K562 (cell line): Measurements from ENCODE around the gene TENM4. TPM values are rescaled to one million over a fixed set of nuclear protein-coding genes. Genes with fewer than 3 reads are reported as not detected.

ENCODE experiments used
- ATAC-seq: fragments of 200-7000 bp; cut with Tn5 transposase; 3 replicates; pipeline ENCODE4 v1.9.1; 2020; ENCODE audit warnings: moderate library complexity
- BruUV-seq: library from RNA; stranded (reverse); fragments of 400-500 nt; replicated peaks from 2 replicates; lab custom pipeline; 2021; lab: Mats Ljungman, UMichigan
- CTCF ChIA-PET: fragments of 300-600 bp; formaldehyde crosslinking; extraction: SDS; loops from one replicate; lab custom pipeline; 2021; ENCODE audit warnings: low intra/inter-chr PET ratio; lab: Yijun Ruan, JAX
- POLR2A ChIA-PET: fragments of 300-600, 350-650 bp; sonication (Branson Sonifier 250); formaldehyde crosslinking; extraction: SDS; loops from one replicate; lab custom pipeline; 2021; ENCODE audit warnings: antibody characterized with exemption, inconsistent platforms; lab: Yijun Ruan, JAX
- DNase-seq, 4 experiments: peaks; one replicate each; pipeline versions ENCODE4 v3.0.0 to v3.0.0-alpha.2; 2011 to 2018; ENCODE audit warnings: low spot score in 3 of 4, mixed read lengths in 3 of 4; ENCODE audit errors: extremely low read depth in 1 of 4
- FAIRE-seq: peaks from 2 replicates; lab custom pipeline; 2011; peaks lifted over from hg19 to GRCh38; lab: Jason Lieb, UNC
- H2AFZ ChIP-seq: 2 replicates; pipeline ENCODE4 v1.6.0; 2011; ENCODE audit warnings: low read depth, low read length, control low read depth, inconsistent platforms
- H3K27ac ChIP-seq: fragments of 200-600 bp; 3 replicates; pipeline ENCODE4 v1.8.0; 2011; ENCODE audit warnings: low read depth, mild to moderate bottlenecking, control low read depth, inconsistent platforms, low read length, moderate library complexity, mixed read lengths; ENCODE audit errors: extremely low read depth
- H3K27me3 ChIP-seq, 2 experiments: fragments of 300-600 bp in 1 of 2; 2 replicates in 1 of 2; 3 replicates in 1 of 2; pipeline versions ENCODE4 v1.6.0 to v1.8.0; 2011; ENCODE audit warnings: inconsistent platforms in 2 of 2, low read length in 2 of 2, mild to moderate bottlenecking in 1 of 2, mixed read lengths in 1 of 2, moderate library complexity in 1 of 2; ENCODE audit not compliant: control insufficient read depth in 2 of 2, insufficient read depth in 2 of 2
- H3K36me3 ChIP-seq: fragments of 300-600 bp; 3 replicates; pipeline ENCODE4 v1.8.0; 2011; ENCODE audit warnings: mild to moderate bottlenecking, low read length, inconsistent platforms; ENCODE audit not compliant: control insufficient read depth, insufficient read depth
- H3K4me1 ChIP-seq, 2 experiments: fragments of 200-600 bp in 1 of 2; replicated peaks in 1 of 2; 2 replicates in 1 of 2; 3 replicates in 1 of 2; pipeline versions ENCODE4 v1.5.1 to v1.8.0; 2011; ENCODE audit warnings: inconsistent platforms in 2 of 2, low read length in 2 of 2, mild to moderate bottlenecking in 1 of 2, mixed read lengths in 1 of 2, moderate library complexity in 1 of 2; ENCODE audit not compliant: control insufficient read depth in 2 of 2, insufficient read depth in 2 of 2
- H3K4me2 ChIP-seq: 2 replicates; pipeline ENCODE4 v1.6.1; 2011; ENCODE audit warnings: low read length, control low read depth, inconsistent platforms, mixed read lengths; ENCODE audit not compliant: insufficient read depth
- H3K4me3 ChIP-seq: fragments of 200-600 bp; sonication (generic), shearing (Covaris generic); 2 replicates; pipeline ENCODE4 v1.5.1; 2016; ENCODE audit warnings: control low read depth, inconsistent platforms
- H3K79me2 ChIP-seq: fragments of 200-600 bp; 3 replicates; pipeline ENCODE4 v1.8.0; 2011; ENCODE audit warnings: low read length, inconsistent platforms; ENCODE audit not compliant: control insufficient read depth, insufficient read depth
- H3K9ac ChIP-seq, 2 experiments: 2 replicates each; pipeline versions ENCODE4 v1.6.0 to v1.6.1; 2011; ENCODE audit warnings: low read depth in 2 of 2, low read length in 2 of 2, control low read depth in 1 of 2, inconsistent platforms in 1 of 2, mild to moderate bottlenecking in 1 of 2, mixed read lengths in 1 of 2; ENCODE audit not compliant: insufficient read depth in 1 of 2
- H3K9me1 ChIP-seq: one replicate; pipeline ENCODE4 v1.6.0; 2011; ENCODE audit warnings: inconsistent platforms, mild to moderate bottlenecking, low read length, moderate library complexity; ENCODE audit not compliant: control insufficient read depth, insufficient read depth
- H3K9me3 ChIP-seq: replicated peaks from 2 replicates; pipeline ENCODE4 v1.5.1; 2011; ENCODE audit warnings: low read depth, low read length, inconsistent platforms; ENCODE audit not compliant: control insufficient read depth, insufficient read depth
- H4K20me1 ChIP-seq: replicated peaks from 2 replicates; pipeline ENCODE4 v1.6.1; 2011; ENCODE audit warnings: low read length, inconsistent platforms, mixed read lengths; ENCODE audit not compliant: control insufficient read depth, insufficient read depth
- ARID3B ChIP-seq: fragments of 250-450 bp; sonication (Bioruptor Pico); IDR thresholded peaks from 2 replicates; pipeline ENCODE4 v1.4.0; 2020; ENCODE audit warnings: borderline replicate concordance
- C11orf30 ChIP-seq: fragments of 450-650 bp; IDR thresholded peaks from 2 replicates; pipeline ENCODE4 v1.6.1; 2016; ENCODE audit warnings: low read depth, mild to moderate bottlenecking
- GTF2E2 ChIP-seq: fragments of 200-800 bp; sonication (Bioruptor generic); IDR thresholded peaks from 2 replicates; pipeline ENCODE4 v1.6.1; 2016; ENCODE audit warnings: missing genetic modification characterization, missing compliant biosample characterization
- HCFC1 ChIP-seq: IDR thresholded peaks from 2 replicates; pipeline ENCODE4 v1.6.1; 2012; ENCODE audit warnings: low read depth, low read length, improper control_type of control experiment
- POLR2AphosphoS2 ChIP-seq: IDR thresholded peaks from 2 replicates; pipeline ENCODE4 v1.6.1; 2012; ENCODE audit warnings: low read length, improper control_type of control experiment
- PRDM10 ChIP-seq: fragments of 450-650 bp; IDR thresholded peaks from 2 replicates; pipeline ENCODE4 v1.6.1; 2018; ENCODE audit not compliant: partially characterized antibody
- RBFOX2 ChIP-seq: fragments of 200-400 bp; formaldehyde crosslinking; IDR thresholded peaks from 2 replicates; pipeline ENCODE4 v1.6.1; 2017; ENCODE audit warnings: low read depth, mild to moderate bottlenecking, low read length, moderate library complexity
- ZFX ChIP-seq: sonication (generic); formaldehyde crosslinking; IDR thresholded peaks from 2 replicates; pipeline ENCODE4 v1.8.0; 2022; ENCODE audit warnings: mild to moderate bottlenecking, missing genetic modification reagents, moderate library complexity
- ZNF316 ChIP-seq: fragments of 450-650 bp; IDR thresholded peaks from 2 replicates; pipeline ENCODE4 v1.6.1; 2016
- in situ Hi-C: fragments of 300-500 bp; cut with MboI; formaldehyde crosslinking; loops from 4 replicates; pipeline ENCODE4 v1.15.0; 2018; ENCODE audit warnings: inconsistent platforms, mixed read lengths
- intact Hi-C: fragments of 100-400 bp; cut with micrococcal nuclease; formaldehyde crosslinking; loops from 2 replicates; pipeline ENCODE4 v1.14.2; 2022
- polyA plus RNA-seq, 8 experiments: library from polyadenylated mRNA; depleted of rRNA in 4 of 8; stranded (reverse) in 5 of 8; unstranded in 3 of 8; fragments of >200 nt; fragmentation: Nextera tagmentation in 2 of 8; fragmentation: Illumina TruSeq in 1 of 8; extraction: Ambion mirVana in 2 of 8; extraction: Trizol in 1 of 8; gene quantifications; 2 replicates each; pipeline versions ENCODE4 v1.2.1 to v1.2.3, GENCODE V29; 2011 to 2014; ENCODE audit warnings: inconsistent platforms in 1 of 8, missing spikeins in 1 of 8
- total RNA-seq, 7 experiments: library from RNA; depleted of rRNA in 6 of 7; stranded (reverse); fragments of >200 nt in 6 of 7; fragmentation: Illumina TruSeq in 2 of 7; extraction: Trizol in 2 of 7; gene quantifications; 2 replicates each; pipeline versions ENCODE4 v1.2.1 to v1.2.3, GENCODE V29; 2011 to 2021; ENCODE audit warnings: low replicate concordance in 1 of 7

TENM4 gene
- total and polyA plus RNA-seq, 9 of the 15 experiments (the other 6 are each of a cell fraction or from before 2014, with no cell fraction given): 0.16 TPM; not detected in 8

GRCh38 chr11:79484872-79485271 is 44.0 kb upstream of the TENM4 start:
- H3K27me3 ChIP-seq: no peaks in the 10 kb centered on the region
- no peak overlapping the region for H3K27ac ChIP-seq
- DNase-seq (no peak), FAIRE-seq (no peak)
- no peak overlapping the region for H3K4me3 ChIP-seq
- BruUV-seq: no TSS peak
- H4K20me1 ChIP-seq: no peaks in the 10 kb centered on the region
- no peaks in the 10 kb centered on the region for H3K79me2 ChIP-seq
- no peak overlapping the region for H3K4me2 ChIP-seq
- H2AFZ ChIP-seq: no peak overlapping the region
- TF ChIP-seq HCFC1 (no peak), ARID3B (CRISPR knock-in tag) (no peak), C11orf30 (peak; percentile 36; the same call in 1 of the 2 replicates), ZFX (CRISPR knock-in tag) (no peak), POLR2AphosphoS2 (no peak), PRDM10 (no peak), GTF2E2 (tag) (no peak), RBFOX2 (no peak), ZNF316 (peak; percentile 49)
- TF ChIP-seq, all 486 proteins: peak for 2
- no peak for ATAC-seq
- POLR2A ChIA-PET: no interaction called here
- Histone ChIP-seq H3K9me1 (no peaks in the 10 kb centered on the region), H3K36me3 (no peaks in the 10 kb centered on the region), H3K9me3 (no peaks in the 10 kb centered on the region), H3K9ac (no peak overlapping the region), H3K4me1 (no peaks in the 10 kb centered on the region)
- intact Hi-C loops: no loop called here
- in situ Hi-C loops: no loop called here
- CTCF ChIA-PET: no interaction called here
